ENCODE results near the gene MAPT.
A peak's percentile ranks its signal among the peaks of the same experiment; 100 is the strongest.
"Not testable (repeated sequence)": the region's sequence is repeated elsewhere in the genome, so short reads cannot be mapped to it uniquely, and the experiment has no call there.

The MAPT gene

GRCh38 chr17:45862127-45862526, 32.2 kb upstream of the MAPT start:
- not testable (repeated sequence) for DNase-seq (ENCODE audit: low spot score)

DNA sequence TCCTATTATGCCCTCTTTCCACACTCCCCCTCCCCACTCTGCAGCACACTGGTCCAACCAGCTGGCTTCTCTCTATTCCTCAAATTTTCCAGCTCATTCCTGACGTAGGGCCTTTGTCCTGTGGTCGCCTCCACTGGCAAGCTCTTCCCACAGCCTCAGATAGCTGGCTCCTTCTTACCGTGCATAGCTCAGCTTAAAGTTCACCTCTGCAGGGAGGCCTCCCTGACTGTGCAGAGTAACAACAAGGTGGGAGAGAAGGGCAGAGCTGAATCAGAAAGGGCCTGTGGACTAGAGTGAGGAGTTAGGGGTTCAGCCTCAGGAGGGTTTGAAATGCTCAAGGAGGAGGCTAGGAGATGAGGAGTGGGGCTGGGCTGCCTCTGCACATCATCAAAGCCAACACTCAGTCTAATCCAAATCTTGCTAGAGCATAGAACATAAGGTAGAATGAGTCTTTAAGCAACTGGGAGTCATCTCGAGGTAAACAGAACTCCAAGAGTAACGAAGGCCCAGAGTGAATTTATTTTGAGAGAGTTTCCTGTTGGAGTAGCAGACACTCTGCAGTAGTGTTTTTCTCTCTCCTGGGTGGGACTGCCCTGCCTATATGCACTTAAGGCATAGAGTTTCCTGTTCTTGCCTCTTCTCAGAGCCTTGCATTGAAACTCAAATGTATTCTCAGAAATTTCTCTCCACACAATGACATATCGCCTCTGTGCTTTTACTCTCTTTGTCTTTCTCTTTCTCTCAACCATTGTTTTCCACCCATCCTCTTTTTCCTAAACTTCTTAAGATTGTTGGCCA, 30.3 kb upstream of the MAPT start:
- DNase-seq (ENCODE audit: low spot score), result no peak

DNA sequence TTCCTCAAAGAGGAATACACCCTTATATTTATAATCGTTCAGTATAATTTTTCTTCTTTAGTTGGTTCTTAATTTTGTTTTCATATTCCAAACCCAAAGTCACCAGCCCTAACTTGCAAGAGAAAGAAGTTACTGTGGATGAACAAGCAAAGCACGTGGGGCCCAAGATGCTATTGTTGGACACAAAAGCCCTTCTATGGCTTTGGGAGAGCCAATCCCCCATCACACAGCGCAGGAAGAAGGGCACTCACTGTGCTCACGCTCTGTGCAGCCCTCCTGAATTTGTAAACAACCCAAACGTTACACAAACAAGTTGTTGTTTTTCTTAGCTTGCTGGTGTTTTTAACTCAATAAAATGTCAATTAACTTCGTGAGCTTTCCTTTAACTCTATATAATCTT, 27.2 kb upstream of the MAPT start:
- DNase-seq (ENCODE audit: low spot score), result no peak

DNA sequence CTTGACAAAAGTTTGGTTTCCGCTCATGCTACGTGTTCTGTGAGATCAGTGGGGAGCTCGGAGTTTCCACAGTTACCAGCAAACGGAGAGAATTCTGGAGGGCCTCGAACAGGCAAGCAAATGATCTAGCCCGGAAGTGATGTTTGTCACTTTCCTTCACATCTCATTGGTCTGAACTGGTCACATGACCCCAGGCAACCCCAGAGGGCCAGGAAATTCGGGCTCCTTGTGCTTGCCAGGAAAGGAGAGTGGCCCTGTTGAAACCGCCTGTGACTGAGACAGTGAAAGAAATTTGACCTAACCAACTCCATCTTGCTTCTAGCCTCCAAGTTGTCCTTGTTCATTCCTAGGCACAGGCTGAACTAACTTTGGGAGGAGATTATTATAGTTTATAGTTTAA, 26.7 kb upstream of the MAPT start:
- DNase-seq (ENCODE audit: low spot score), result no peak

DNA sequence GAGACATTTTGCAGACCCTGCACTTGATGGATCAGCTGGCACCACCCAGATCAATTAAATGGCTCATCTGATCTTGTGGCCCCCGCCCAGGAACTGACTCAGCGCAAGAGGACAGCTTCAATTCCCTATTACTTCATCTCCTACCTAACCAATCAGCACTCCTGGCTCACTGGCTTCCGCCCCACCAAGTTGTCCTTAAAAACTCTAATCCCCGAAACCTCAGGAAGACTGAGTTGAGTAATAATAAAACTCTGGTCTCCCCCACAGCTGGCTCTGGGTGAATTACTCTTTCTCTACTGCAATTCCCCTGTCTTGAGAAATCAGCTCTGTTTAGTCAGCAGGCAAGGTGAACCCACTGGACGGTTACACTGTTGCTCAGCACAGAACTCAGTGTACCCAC, 26.1 kb upstream of the MAPT start:
- DNase-seq (ENCODE audit: low spot score), result no peak

DNA sequence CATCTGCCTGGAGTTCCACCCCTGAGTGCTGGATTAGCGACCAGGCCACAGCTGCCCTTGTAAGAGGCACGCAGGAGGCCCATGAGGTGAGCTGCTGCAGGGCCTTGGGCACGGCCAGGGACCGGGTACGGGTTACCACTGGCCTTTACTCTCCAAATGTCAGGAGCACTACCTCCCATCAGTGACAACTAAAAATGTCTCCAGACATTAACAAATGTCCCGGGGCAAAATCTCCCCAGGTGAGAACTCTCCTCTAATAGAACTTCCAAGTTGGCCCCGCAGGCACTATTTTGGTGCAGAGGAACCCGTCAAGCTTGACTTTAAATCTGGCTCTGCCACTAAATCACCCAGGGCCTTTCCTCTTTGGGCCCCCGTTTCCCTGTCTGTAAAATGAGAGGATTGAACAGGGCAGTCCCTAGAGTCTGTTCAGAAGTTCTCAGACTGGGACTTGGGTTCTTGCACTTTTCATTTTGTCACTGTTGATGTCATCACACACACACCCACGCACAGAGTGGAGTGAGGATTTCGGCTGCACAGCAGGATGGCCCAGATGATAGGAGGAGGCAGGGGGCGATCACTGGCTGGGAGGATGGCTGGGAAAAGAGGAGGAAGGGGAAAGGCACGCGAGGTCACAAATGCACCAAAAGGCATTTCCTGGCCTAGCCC, 24.5 kb upstream of the MAPT start:
- DNase-seq (ENCODE audit: low spot score), result no peak

GRCh38 chr17:45870342-45870974, 23.9 kb upstream of the MAPT start:
- DNase-seq (ENCODE audit: low spot score), result no peak

DNA sequence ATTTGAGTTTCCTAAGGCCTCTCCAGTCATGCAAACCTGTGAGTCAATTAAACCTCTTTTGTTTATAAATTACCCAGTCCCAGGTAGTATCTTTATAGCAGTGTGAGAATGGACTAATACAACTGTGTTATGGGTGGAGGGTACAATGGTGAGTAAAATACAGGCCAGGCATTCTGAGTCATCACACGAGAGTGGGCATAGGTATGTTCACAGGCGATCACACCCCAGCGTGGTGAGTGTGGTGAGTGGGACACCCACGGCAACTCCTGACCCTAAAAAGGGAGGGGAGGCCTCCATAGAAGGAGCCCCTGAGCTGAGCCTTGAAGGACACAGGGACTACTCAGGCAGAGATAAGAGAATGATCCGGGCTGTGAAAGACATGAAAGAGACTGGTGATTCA, 22.6 kb upstream of the MAPT start:
- DNase-seq (ENCODE audit: low spot score), result no peak

GRCh38 chr17:45873728-45874127, 20.6 kb upstream of the MAPT start:
- DNase-seq (ENCODE audit: low spot score), result no peak

DNA sequence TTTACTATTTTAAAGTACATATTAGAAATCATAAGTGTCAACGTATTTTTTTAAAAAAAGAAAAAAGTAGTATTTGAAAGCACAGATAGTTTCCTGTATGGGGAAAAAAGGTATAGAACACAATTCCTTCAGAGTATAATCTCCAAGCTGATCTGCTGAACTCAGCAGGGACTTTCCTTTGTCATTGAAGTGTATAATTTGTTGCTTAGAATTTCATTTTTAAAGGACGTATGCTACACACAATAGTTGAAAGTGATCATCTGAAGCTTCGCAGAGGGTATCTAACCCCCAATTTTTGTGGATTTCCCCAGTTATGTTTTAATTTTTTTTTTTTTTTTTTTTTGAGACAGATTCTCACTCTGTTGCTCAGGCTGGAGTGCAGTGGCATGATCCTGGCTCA, 20.2 kb upstream of the MAPT start:
- no peak for DNase-seq (ENCODE audit: low spot score)

- DNase-seq (ENCODE audit: low spot score), result no peak
Observed at GRCh38 chr17:45876539-45876938, 17.8 kb upstream of the MAPT start.

DNA sequence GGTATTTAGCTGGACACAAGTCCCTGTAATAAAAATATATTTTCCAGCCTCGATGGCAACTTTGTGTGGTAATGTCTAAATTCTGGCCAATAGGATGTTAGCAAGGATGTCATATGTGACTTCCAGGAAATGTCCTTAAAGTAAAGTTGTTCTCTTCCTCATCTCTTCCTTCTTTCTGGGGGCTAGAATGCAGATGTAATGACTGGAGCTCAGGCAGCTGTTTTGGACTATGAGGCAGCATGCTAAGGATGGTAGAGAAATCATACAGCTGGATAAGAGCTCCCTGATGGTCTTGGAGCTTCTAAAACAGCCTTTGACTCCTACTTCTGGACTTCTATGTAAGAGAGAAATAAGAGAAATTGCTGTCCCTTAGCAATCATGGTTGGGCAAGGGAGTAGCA, 16.9 kb upstream of the MAPT start:
- no peak for DNase-seq (ENCODE audit: low spot score)

- DNase-seq (ENCODE audit: low spot score), result no peak
Observed at GRCh38 chr17:45883063-45883462, 11.3 kb upstream of the MAPT start.

GRCh38 chr17:45886852-45887251, 7.5 kb upstream of the MAPT start:
- DNase-seq (ENCODE audit: low spot score), result no peak

GRCh38 chr17:45888392-45888791, 6.0 kb upstream of the MAPT start:
- no peak for DNase-seq (ENCODE audit: low spot score)

DNA sequence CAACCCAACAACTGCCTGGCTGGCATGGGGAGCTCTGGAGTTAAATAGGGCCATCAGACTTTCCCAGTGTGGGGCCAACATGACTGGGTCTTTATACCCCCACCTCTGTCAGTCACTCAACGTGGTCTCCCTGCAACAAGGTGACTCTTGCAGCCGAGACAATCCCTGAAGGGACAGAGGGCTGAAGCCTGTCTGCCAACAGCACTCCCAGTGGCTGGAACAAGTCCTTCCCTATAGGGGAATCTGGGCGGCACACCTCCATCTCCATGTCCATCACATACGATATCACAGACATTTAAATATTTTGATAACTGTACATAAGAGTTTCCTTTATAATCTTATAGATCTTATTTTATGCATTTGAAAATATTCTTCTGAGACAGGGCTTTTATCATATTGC, 4.8 kb upstream of the MAPT start:
- DNase-seq (ENCODE audit: low spot score), result no peak

- no peak for DNase-seq (ENCODE audit: low spot score)
Observed at GRCh38 chr17:45893725-45894021, 681 bp upstream of the MAPT start.

GRCh38 chr17:45895304-45895968, 1.1 kb downstream of the MAPT start:
- peak; percentile 73 for DNase-seq (ENCODE audit: low spot score)

- DNase-seq (ENCODE audit: low spot score), result peak; percentile 69
Observed at GRCh38 chr17:45895969-45896785, 1.8 kb downstream of the MAPT start.

- peak; percentile 67 for DNase-seq (ENCODE audit: low spot score)
Observed at GRCh38 chr17:45896803-45897693, 2.7 kb downstream of the MAPT start.

DNA sequence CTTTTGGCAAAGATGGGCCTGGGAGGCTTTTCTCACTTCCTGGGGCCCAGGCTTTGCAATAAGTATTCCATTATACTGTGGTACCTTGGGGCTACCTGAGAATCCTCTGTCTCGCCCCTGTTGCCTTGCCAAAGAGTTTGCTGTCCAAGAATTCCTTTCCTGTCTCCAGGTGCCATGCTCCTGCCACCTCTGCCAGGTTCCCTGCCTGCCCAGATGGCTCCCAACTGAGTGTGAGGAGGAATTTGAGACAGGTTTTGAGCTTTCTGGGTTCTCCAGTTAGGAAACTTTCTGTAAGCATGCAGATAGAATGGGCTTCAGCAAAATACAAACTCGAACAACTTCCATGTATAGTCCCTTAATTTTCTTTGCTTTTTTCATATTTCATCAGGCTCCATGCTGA, 5.8 kb downstream of the MAPT start:
- DNase-seq (ENCODE audit: low spot score), result no peak

Data from ecto neural progenitor cell (in vitro differentiated cells).